RCC 7860 (cell line): ENCODE data around the gene RTF2.
A peak's percentile ranks its signal among the peaks of the same experiment; 100 is the strongest.
"Not testable (repeated sequence)": the region's sequence is repeated elsewhere in the genome, so short reads cannot be mapped to it uniquely, and the experiment has no call there.

Experiments used
- DNase-seq: peaks from one replicate; pipeline ENCODE4 v3.0.0-alpha.2; 2015; ENCODE audit warnings: low spot score
- FAIRE-seq: peaks from 2 replicates; lab custom pipeline; 2012; peaks lifted over from hg19 to GRCh38; lab: Jason Lieb, UNC

The RTF2 gene

GRCh38 chr20:56532946-56533345 lies 64.5 kb downstream of the RTF2 start, which contains the start of gene FAM209B:
FAM209B (plus strand) TSS chr20:56533246; CDS start chr20:56533342, 96 bp downstream.
- DNase-seq, FAIRE-seq: not testable (repeated sequence)

DNA sequence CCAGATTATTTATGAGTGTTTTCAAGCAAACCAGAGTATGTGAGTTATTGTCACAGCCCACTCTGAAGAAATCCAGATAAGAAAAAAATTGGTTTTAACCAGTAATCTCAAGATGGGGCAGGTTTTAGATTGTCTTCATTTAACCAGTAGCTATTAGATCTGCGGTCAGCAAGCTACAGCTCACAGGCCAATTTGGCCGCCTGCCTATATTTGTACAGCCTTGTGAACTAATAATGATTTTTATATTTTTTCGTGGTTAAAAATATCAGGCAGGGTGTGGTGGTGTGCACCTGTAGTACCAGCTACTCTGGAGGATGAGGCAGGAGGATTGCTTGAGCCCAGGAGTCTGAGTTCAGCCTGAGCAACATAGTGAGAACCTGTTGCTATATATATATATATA lies 69.6 kb downstream of the RTF2 start:
- DNase-seq (no peak), FAIRE-seq (no peak)

GRCh38 chr20:56540415-56540814 lies 72.0 kb downstream of the RTF2 start:
- FAIRE-seq (no peak), DNase-seq (peak; percentile 30)

GRCh38 chr20:56542489-56543030 lies 74.1 kb downstream of the RTF2 start:
- no peak for DNase-seq
- FAIRE-seq = no peak

DNA sequence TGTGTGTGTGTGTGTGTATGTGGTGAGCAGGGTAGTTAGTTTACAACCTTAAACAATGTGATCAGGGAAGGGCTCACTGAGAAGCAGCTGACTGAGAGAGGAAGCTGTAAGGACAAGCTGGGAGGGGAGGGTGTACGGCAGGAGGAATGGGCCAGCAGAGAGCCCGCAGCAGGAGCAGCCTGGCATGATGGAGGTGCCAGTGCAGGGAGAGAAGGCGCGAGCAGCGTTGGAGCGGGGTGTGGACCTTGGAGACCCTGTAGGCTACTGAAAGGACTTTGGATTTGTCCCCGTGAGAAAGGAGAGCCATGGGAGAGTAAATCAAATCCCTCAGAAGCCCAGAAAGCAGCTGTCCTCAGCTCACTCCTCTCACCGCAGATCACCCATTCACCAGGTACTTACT lies 83.1 kb downstream of the RTF2 start:
- DNase-seq (no peak), FAIRE-seq (no peak)

DNA sequence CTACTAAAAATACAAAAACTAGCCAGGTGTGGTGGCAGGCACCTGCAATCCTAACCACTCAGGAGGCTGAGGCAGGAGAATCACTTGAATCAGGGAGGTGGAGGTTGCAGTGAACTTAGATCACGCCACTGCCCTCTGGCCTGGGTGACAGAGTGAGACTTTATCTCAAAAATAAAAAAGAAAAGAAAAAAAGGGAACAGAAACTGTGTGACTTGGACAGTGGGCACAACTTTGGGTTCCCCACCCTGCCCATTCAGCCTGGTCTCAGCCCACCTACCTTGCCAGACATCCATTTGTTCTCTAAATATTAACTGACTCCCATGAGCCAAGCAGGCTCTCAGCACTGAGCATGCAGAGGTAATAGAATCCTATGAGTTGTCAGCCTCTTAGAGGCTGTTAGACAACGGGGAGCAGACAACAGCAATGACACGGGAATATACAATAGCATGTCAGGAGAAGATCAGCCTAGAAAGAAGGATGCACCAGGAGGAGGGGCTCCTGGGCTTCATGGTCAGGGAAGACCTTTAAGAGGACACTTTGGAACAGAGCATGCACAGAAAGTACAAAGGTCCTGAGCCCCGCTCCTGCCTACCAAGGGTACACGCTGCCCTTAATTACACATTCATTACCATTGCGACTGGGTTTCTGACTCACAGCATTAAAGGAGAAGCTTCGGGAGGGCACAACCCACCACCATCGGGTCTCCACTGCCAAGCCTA lies 84.6 kb downstream of the RTF2 start:
- FAIRE-seq (no peak), DNase-seq (no peak)

DNA sequence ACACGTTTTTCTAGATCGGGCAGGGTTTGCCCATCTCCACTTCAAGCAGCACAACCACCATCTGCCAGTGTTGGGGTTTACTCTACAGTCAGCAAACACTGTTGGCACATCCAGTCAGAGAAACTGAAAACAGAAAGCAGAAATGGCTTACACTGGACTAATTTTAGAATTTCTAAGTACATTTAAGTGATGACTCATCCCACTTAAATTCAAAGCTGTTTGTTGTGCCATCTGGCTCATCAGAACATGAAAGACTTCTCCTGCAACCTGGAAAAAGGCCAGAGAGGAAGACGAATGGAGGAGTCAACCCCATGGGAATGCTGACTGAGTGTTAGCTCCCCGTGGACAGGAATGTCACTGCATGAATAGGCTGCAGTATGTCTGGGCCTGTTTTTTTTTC lies 86.4 kb downstream of the RTF2 start:
- FAIRE-seq (peak; percentile 38), DNase-seq (peak; percentile 90)

- DNase-seq = no peak
- FAIRE-seq = no peak
Measured at GRCh38 chr20:56558968-56559367, 90.5 kb downstream of the RTF2 start.

- not testable (repeated sequence) for DNase-seq, FAIRE-seq
Measured at GRCh38 chr20:56564526-56564925, 96.1 kb downstream of the RTF2 start.

- FAIRE-seq (no peak), DNase-seq (no peak)
Measured at GRCh38 chr20:56565511-56565910, 97.1 kb downstream of the RTF2 start.

GRCh38 chr20:56566621-56567020 lies 98.2 kb downstream of the RTF2 start:
- FAIRE-seq (no peak), DNase-seq (peak; percentile 20)
